CD1c-positive myeloid dendritic cell (primary cell): Measurements from ENCODE around the gene SPATS2.
"Not testable (repeated sequence)": the region's sequence is repeated elsewhere in the genome, so short reads cannot be mapped to it uniquely, and the experiment has no call there.

ENCODE experiments used
- DNase-seq: peaks from one replicate; pipeline ENCODE4 v3.0.0-alpha.2; 2016; ENCODE audit errors: extremely low spot score

The SPATS2 gene

DNA sequence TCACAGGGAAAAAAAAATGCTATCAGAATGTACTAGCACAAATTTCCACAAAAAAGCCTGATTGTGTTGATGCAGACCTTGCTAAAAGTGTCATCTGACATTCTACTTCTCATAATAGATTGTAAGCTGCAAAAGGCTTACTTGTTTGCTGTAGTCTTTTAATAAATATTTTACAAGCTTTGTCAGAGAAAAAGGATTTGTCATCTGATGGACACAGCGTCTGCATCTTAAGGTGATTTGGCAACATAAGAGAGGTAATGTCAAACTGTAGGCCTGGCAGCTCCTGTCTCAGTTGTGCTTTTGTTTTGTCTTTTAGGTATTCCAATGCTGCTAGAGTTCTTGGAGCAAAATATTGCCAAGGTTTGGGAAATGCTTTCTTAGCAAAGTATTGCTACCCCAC, 145.3 kb downstream of the SPATS2 start:
- no peak for DNase-seq

DNA sequence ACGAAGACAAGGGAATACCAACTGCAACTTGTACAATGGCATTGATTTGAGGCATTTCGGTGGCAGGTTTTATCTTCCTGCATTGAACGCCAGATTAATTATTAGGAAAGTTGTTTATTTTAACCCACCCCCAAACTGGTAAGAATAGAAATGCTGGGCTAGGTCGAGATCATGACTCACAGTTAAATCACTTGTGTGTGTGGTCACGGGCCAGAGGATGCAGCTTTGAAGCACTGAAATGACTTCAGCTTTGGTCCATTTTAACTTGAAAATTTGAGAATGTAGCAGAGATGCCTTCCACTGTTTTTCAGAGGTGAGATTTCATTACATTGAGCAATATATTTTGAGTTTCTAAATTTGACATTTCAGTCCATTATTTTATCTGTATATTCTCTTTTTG, 148.0 kb downstream of the SPATS2 start:
- DNase-seq: no peak

DNA sequence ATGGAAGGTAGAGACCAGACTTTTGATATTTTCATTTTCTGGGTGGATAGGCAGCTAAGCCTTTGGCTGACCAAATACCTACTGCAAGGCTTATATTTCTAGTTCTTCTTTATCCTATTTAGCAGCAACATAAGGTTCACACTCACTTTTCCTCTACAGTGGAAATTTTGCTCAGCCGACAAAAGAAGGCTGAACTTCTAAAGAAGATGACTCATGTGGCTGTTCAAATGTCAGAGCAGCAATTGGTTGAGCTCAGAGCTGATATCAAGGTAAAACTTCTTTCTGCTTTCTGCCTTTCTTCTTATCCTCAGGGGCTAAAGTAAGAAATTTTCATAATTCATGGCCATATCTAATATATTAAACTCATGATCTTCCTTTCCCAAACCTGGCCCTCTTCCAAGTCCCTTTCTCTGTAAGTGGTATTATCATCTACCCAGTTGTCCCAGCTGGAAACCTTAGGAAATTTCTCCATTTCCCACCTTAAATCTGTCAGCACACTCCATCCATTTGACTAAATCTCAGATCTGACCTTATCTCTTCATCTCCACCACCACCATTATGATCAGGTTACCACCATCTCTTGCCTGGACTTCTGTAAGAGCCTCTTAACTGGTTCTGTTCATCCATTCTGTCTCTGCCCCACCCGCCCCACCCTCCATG, 151.8 kb downstream of the SPATS2 start:
- peak; percentile 9 for DNase-seq

DNA sequence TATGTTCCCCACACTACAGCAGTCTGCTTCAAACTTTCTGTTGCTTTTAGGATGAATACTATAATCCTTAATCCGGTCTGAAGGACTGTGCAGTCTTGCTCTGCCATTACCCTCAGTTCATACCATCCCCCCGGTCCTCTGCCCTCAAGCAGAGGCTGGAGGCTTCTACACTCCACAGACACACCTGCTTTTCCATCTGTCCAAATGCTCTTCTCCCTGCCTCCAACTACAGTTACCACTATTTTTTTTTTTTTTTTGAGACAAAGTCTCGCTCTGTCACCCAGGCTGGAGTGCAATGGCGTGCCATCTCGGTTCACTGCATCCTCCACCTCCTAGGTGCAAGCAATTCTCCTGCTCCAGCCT, 152.3 kb downstream of the SPATS2 start:
- DNase-seq: no peak

DNA sequence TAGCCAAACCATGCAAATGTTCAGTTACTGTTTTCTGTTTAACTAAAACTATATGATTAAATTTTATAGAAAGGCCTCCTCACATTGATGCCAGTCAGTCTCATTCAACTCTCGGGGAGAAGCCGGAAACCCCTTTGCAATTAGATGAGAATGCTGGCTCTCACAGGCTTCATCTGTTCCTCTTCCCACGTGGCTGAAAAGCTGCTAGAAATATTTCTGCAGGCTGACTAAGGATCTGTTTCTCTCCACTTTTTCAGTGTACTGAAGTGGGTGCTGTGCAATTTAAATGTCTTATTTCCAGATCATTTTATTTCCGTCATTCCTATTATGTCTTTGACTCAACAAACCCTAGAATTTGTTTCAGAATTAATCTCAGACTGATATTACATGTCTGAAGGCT, 154.1 kb downstream of the SPATS2 start:
- no peak for DNase-seq

DNA sequence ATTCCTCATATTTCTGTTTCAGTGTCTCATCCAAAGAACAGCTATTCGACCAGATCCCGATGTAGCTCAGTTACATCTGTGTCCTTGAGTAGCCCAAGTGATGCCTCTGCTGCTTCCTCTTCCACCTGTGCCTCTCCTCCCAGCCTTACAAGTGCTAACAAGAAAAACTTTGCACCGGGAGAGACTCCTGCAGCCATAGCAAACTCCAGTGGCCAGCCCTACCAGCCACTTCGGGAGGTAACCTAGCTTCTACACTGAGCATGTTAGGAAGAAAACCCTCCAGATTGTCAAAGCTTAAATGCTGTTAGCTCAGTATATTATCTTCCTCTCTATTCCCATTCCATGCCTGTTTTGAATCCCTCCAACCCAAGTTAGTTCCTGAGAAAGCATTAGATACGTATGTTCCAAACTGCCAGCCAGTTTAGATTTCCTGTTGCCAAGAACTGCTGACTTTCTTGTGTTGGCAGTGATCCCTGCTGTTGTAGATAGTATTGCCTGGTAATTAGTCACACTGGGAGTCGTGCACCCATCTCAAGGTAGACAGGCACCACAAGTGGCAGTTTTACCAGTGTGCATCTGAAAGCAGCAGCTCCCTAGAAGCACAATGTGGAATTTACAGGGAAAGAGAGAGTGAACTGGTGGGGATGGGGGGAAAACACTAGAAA, 157.5 kb downstream of the SPATS2 start:
- DNase-seq: no peak

DNA sequence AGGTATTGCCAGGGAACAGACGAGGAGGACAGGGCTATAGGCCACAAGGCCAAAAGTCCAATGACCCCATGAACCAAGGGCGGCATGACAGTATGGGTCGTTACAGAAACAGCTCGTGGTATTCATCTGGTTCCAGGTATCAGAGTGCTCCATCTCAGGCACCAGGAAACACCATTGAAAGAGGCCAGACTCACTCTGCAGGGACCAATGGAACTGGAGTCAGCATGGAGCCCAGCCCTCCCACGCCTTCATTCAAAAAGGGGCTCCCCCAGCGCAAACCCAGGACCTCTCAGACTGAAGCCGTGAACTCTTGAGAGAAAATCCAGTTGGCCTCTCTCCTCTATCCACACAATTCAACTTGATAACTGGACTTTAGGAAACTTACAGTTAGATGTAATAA, 158.7 kb downstream of the SPATS2 start:
- no peak for DNase-seq

DNA sequence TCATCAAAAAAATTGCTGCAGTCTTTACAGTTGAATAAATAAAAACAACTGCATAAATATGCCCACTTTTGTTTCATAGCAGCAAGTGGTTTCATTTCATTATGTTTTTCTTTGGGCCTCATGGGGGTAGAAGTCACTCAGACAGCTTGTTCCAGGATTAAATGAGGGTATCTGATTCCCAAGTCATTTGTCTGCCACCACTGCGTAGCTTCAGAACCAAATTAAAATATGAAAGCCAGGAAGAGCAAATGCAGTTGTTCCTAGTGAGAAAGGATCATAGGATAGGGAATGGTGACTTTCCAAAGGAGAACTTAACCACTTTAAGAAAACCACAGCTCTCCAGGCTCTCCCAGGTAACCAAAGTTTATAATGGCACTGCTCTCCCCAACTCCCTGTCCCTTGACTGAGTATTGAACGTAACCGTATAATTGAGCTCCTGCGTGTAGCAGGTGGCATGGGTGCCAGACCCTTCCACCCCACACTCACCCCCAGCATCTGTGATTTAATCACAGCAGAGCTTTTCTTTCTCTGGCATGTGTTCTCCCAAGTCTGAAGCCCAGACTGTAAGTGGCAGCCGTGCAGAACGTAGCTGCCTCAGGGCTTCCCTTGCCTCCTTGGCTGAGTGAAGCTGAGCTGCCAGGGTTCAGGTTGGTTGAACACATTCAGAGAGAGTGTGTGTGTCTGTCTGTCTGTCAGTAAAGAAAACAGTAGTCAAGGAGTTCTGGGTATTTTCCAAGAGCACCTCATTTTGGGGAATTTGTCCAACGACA, 160.3 kb downstream of the SPATS2 start:
- DNase-seq: no peak

DNA sequence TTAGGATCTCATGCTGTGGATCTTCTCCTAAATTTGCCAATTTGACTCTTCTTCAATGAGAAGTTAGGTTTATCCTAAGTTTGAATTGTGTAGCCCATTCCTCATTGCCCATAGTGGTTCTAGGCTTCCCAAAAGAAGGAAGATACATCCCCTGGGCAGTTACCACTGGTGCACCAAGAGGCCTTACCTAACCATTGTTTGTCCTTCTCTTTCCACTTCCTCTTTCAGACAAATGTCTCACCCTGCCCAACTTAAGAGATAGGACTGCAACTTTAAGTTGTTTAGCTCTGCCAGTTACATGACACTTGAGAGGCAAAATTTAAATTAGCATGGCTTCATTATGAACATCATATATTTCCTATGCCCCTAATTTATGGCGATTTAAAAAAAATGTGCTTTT, 162.2 kb downstream of the SPATS2 start:
- DNase-seq: peak; percentile 40

DNA sequence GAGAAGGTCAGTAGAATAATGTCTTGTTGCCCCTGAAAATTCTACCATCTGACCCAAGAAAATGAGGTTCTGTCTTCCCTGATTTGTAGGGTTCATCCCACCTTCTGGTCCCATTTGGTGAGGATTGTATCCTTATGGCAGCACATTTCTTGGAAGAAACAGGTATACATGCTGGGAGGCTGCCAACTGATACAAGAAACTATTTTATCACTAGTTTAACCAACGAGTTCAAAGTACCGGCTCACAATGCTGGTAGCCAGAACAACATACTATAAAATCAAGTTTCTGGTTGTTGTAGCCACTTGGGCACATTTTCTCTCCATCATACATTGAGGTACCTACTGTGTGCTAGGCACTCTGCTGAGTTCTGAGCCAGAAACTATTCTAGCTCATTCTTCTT, 164.5 kb downstream of the SPATS2 start:
- no peak for DNase-seq

DNA sequence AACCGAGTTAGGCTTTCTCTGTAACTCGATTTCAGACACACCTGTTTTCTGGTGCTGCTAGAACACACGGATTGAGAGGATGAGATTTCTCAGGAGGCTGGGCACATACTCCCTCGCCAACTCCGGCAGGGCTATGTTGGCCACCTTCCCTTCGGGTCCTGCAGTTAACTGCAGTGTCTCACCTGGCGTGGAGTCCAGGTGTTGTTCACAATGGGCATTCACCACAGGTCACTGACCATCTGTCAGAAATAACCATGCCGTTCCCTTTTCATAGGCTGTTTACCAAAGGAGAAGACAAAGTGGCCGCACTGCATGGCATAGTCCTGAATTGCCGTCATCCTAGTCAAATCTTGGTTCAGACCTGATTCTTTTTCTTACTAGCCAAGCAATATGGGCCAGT, 166.1 kb downstream of the SPATS2 start:
- DNase-seq: no peak

DNA sequence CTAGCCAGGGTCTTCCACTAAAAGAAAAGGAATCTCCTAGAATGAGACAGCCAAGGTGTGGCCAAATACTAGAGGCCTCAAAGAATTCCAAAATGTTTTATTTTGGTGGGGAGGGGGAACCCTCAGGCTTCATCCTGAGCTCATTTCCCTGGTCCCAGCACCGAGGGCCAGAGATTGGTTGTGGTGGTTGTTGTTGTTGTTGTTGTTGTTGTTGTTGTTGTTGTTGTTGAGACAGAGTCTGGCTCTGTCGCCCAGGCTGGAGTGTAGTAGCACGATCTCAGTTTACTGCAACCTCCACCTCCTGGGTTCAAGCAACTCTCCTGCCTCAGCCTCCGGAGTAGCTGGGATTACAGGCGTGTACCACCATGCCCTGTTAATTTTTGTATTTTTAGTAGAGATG, 166.9 kb downstream of the SPATS2 start:
- not testable (repeated sequence) for DNase-seq

DNA sequence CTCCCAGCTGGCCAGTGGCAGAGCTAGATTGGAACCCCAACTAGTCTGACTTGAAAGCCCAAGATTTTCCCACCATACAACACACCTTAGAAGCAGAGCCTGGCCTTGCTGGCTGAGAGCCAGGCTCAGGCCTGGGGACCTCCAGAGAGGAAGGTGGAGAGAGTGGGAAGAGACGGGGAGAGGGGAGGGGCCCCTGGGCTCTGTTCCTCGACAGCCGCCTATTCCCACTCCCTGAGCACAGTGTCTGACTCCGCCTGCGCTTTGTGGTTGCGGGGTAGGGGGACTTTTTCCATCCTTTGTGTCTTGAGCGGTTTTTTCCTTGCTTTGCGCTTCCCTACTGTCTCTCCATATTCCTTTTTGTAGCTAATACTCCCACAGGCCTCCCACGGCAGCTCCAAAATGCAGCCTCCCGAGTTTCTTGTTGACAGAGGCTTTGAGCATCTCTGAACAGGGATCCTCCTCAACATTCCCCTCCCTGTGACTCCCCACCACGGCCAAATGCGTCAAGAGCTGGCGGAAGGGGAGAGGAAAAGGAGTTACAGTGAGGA, 167.5 kb downstream of the SPATS2 start:
- DNase-seq: no peak

DNA sequence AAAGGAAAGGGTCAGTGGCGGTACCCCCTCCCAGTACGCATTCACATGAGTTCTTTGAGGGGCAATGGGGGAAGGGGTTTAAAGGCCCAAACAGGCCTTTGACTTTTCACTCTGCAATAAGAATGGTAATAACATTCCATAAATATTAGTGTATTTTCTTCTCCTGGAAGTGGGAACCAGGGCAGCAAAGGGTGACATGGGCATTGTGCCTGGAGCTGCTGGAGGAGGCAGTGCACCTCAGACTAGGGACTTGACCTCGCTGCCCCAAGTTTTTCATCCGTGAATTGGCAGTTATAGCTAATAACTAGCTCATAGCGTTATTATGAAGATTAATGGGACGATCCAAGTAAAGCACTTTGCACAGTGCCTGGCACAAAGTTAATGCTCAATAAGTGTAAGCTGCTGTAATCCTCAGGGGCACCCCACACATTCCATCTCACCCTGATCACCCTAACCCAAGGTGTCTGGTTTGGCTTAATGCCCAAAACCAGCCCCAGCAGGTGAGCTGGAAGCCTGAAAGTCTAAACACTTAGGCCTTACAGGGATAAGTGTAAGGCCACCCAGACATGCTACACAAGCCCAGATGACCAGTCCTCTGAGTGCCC, 168.8 kb downstream of the SPATS2 start:
- no peak for DNase-seq

DNA sequence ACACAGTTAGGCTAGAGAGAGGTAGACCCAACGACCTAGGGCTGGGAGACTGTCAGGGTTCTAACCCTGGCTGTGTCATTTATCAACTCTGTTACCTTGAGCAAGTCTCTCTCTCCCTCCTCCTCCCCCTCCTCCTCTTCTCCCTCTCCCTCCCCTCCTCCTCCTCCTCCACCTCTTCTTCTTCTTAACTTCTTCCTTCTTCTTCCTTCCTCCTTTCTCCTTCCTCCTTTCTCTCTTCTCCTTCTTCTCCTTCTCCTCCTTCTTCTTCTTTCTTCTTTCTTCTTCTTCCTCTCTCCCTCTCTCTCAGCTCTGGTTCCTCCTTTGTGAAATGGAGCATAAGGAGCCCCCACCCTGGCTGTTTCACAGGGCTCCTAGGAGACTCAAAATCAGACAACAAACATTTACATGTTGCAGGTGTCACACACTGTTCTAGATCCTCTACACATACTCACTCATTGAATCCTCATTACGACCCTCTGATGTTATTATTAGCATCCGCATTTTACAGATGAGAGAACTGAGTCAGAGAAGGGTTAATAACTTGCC, 169.3 kb downstream of the SPATS2 start:
- peak; percentile 33 for DNase-seq

DNA sequence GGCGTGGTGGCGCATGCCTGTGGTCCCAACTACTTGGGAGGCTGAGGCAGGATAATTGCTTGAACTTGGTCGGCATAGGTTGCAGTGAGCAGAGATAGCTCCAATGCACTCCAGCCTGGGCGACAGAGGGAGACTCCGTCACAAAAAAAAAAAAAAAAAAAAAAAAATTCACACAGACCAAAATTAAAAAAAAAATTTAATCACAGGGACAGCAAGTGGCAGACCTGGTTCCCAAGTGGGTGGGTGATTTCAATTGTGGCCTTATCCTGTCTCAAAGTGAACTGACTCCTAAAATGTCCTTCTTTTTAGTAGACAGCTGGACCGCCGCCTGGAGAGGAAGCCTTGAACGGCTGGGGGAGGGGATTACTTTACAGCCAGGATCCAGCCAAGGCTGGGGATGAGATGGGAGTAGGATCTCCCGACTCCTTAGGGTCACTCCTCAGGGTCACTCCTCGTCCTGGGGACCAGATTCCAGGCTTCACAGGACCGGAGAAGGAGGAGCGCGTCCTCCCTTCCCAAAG, 170.0 kb downstream of the SPATS2 start:
- no peak for DNase-seq

DNA sequence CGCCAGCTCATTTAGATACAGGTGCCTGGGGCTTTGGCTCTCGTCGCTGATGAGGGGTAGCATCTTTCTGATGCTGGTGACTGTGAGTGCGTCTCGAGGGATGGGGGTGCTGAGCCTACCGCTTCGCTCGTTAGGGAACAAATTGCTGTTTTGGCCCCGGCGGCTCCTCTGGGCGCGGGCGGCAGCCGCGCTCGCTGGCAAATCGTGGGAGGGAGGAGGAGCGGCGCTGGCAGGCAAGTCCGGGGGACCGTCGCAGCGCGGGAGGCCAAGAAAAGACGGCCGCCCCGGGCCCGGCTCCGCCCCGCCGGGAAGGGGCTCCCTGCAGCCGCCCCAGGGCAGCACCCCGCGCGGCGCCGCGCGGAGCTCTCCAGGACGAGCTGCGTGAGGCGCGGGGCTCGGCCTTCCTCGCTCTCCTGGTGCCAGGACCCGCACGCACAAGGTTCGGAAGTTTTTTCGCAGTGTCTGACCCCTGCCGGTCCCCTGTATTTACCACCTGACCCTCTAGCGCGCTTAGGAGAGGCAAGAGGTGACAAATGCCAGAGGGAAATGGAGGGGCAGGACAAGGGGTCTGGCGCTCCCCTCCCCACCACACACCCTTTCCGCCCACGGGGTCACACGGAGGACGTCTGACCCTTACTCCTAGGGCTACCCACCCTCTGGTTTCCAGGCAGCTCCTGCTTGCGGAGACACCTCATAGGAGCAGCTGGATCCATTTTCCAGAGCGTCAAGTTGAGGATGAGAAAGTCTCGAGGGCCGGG, 170.7 kb downstream of the SPATS2 start:
- peak; percentile 61 for DNase-seq

DNA sequence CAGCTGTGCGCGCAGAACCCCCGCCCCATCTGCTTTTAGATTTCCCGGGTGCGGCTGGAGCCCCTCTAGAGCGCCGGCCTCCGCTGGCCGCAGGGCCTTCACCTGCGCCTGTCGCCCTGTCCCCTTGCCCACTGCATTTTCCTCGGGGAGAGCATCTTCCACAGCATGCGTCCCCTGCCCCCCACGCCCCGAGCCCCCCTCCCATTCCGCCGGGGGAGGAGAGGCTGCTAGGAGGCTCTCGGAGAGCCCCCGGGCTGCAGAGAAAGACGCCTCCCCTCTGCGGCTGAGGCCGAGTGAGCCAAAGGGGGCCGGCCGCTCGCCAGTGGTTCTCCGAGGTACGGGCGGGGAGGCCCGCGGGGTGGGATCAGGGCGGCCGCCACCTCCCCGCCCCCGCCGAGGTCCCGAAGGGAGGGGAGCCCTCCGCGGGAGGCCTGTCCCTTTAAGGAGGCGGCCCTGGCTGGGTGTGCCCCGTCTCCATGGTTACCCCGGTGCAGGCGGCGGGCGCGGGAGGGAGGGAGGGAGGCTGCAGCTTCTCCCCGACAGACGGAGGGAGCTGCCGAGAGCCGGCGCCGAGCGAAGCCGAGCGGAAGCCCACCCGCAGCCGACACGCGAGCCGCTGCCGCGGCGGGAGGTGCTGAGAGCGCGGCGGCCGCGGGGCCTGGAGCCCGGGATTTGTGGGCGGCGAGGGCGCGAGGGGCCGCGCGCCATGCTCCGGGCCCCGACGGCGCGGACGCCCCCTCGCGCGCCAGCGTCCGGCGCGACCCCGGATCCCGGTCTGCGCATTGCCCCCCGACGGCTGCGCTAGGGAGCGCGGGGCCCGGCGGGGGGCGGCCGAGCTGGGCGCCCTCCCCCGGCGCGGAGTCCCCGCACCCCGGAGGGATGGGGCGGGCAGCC, 171.5 kb downstream of the SPATS2 start, which contains the start of gene KCNH3:
Gene KCNH3 (plus strand): TSS at position 521 of the 894 bp plus-strand sequence. CDS start 387 bp downstream, outside the sequence.
- peak; percentile 84 for DNase-seq

DNA sequence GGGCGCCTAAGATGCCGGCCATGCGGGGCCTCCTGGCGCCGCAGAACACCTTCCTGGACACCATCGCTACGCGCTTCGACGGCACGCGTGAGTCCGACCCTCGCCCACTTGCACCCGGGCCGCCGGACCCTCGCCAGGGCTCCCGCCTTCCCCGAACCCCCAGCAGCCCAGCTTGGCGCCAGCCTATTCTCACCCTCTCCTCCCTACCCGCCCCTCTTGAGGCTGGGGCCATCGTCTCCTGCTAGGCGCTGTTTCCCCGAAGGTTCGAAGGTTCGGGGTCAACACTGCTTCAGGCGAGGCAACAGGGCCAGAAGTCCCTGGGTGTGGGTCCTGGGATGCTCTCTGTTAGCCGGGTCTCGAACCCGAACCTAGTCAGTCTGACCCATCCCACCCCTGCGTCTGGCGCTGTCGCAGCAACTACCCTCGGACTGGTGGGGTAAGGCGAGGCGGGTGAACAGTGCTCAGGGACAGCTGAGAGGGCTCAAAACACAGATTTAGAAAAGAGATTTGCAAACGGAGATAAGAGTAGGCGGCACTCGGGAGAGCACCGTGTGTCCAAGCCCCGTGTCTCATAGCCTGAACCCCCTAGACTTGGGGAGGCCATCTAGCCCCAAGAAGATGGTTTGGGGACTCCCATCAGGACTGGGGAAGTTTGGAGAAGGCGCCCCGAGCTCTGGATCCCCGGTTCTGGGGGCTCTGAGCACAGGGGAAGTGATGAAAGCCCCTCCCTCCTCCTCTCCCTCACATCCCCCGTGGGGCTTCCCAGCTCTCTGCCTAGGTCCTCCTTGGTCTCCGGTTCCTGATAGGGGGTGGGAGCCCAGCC, 172.4 kb downstream of the SPATS2 start:
- DNase-seq: no peak
